ENCODE data around the gene KIRREL1.

DNA sequence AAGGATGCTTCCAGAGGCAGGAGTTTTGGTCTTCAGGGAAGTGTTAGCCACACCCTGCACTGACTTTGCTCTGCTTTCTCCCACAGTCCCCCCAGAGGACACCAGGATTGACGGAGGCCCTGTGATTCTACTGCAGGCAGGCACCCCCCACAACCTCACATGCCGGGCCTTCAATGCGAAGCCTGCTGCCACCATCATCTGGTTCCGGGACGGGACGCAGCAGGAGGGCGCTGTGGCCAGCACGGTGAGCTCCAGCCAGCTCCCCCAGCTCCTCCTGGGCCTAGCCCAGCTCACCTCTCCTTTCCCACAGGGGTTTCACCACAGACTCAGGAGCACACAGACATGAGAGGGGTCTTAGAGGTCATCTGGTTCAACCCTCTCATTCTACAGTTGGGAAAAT lies 90.9 kb downstream of the KIRREL1 start:
- TF ChIP-seq POLR2AphosphoS5 (IDR thresholded peaks at IDR 0.05) (no peak), POLR2A (IDR thresholded peaks at IDR 0.05) (no peak)
- TF ChIP-seq, protein P1, sequence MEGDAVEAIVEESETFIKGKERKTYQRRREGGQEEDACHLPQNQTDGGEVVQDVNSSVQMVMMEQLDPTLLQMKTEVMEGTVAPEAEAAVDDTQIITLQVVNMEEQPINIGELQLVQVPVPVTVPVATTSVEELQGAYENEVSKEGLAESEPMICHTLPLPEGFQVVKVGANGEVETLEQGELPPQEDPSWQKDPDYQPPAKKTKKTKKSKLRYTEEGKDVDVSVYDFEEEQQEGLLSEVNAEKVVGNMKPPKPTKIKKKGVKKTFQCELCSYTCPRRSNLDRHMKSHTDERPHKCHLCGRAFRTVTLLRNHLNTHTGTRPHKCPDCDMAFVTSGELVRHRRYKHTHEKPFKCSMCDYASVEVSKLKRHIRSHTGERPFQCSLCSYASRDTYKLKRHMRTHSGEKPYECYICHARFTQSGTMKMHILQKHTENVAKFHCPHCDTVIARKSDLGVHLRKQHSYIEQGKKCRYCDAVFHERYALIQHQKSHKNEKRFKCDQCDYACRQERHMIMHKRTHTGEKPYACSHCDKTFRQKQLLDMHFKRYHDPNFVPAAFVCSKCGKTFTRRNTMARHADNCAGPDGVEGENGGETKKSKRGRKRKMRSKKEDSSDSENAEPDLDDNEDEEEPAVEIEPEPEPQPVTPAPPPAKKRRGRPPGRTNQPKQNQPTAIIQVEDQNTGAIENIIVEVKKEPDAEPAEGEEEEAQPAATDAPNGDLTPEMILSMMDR (IDR thresholded peaks at IDR 0.05 in 8 of 11, conservative IDR thresholded peaks at IDR 0.05 in 3 of 11): no peak

All from spleen (tissue), 7 donors.